AG08396 (cell line): ENCODE results near the gene TTF2.
A peak's percentile ranks its signal among the peaks of the same experiment; 100 is the strongest.

Source experiments
- DNase-seq: peaks from one replicate; pipeline ENCODE4 v3.0.0; 2012; ENCODE audit warnings: low spot score, mixed read lengths

The TTF2 gene

DNA sequence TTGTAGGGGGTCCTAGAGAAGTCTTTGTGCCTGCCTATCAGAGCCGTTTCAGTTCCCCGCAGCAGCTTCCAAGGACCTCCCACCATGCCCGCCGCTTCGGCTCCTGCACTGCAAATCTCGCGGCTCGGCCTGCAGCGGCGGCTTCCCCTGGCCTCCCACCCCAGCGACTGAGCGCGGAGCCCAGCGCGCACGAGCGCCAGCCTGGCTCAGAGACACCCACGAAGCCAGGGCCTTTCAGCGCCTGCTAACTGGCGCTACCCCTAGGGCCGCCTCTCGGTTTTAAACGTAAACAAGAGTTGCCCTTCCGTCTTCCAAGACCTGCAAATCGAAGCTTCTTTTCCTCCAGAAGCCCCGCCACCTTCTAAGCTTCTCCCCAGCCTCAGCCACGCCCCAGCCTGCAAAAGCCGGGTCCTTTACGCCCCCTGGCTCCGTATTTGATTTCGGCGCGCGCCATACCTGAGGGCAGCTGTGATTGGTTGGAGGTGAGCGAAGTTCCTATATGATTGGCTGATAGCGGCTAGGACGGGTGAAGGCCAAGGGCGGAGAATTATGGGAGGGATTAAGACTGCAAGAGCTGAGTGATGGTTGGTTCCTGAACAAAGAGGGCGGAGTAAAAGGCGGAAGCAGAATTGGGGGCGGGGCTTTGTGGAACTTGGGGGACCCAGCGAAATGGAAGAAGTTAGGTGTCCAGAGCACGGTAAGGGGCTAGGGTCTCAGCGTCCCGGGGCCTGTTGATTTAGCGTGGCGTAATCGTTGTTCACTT, at the start of gene TTF2:
Gene TTF2 (plus strand): TSS at position 649 of the 763 bp plus-strand sequence. CDS start 21 bp downstream, at position 670.
- peak; percentile 98 for DNase-seq

DNA sequence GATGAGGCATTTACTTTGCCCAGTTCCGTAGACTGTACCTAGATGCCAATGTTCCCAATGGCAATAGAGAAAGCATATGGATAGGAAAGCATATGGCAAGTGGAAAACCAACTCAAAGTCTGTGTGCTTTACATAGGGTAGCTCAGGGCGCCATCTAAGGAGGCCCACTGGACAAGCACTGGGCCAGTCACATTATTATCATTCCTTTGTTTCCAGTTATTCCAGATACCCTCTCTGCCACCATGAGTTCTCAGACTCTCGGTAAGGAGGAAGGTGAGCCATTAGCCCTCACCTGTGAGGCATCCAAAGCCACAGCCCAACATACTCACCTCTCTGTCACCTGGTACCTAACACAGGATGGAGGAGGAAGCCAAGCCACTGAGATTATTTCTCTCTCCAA, 48.8 kb upstream of the TTF2 start:
- no peak for DNase-seq

DNA sequence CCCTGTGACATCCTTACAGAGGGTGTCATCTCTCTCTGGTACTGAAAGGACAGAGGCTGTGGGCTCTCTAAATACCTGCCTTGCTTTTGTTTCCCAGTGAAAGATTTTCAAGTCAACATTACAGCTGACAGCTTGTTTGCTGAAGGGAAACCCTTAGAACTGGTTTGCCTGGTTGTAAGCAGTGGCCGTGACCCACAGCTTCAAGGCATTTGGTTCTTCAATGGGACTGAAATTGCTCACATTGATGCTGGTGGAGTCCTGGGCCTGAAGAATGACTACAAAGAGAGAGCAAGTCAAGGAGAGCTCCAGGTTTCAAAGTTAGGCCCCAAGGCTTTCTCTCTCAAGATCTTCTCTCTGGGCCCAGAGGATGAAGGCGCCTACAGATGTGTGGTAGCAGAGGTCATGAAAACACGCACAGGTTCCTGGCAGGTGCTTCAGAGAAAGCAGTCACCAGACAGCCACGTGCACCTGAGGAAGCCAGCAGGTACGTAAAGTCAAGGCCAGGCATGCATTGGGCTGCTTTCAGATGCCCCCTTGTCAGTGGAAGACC, 46.7 kb upstream of the TTF2 start:
- no peak for DNase-seq

DNA sequence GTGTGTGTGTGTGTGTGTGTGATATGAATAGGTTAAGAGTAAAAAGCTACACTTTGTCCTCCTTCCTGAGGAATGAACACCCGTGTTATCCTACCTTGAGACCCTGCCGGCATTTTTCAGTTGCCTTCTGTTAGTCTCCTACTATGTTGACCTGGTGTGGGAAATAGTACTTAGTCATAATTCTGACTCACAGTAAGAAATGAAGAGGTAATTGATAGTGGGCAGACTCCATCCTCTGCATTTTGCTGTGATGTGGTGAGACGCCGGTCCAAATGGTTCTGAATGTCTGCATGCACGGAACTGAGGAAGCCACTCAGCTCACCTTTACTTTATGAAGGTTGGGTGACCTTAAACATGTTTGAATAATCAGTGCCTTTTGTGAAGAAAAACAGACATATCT, 45.9 kb upstream of the TTF2 start:
- DNase-seq: no peak

DNA sequence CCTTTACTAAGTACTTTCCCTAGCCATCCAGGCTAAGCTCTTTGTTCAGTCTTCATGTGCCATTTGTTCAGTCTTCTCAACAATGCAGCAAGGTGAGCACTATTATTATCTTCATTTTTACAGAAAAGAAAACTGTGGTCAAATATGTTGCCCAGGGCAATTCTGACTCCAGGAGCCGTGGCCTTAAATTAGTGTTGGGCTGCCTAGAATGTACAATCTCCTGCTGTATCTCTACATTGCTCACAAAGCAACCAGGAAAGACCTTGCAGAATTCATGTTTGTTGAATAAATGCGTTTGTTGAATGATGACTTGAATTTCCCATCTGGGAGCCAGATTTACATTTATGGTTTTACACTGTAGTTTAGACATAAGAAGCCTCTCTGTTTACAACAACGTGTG, 44.4 kb upstream of the TTF2 start:
- no peak for DNase-seq

DNA sequence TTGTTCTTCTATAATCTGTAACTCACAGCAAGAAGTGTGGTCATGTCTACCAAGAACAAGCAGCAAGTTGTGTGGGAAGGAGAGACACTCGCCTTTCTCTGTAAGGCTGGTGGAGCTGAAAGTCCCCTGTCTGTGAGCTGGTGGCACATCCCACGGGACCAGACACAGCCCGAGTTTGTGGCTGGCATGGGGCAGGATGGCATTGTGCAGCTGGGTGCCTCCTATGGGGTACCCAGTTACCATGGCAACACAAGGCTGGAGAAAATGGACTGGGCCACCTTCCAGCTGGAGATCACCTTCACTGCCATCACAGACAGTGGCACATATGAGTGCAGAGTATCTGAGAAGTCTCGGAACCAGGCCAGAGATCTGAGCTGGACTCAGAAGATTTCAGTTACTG, 43.1 kb upstream of the TTF2 start:
- DNase-seq: no peak

DNA sequence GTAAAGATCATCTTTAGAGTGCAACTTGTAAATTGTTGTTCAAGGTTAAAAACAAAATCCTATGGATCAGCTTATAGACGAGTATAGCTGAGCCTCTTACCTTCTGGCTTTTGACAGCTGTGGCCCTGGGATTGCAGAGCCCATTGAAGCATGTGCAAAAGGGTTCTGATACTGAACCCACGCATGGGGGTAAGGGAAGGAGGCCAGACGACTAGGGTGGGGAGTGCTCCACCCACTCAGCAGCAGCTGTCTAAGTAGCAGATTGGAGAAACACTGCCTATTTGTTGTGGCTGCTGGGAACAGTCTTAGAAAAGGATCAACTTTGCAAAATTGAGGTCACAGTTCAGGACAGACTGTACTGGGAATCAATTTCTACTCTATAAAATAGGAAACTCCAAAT, 42.5 kb upstream of the TTF2 start:
- no peak for DNase-seq

DNA sequence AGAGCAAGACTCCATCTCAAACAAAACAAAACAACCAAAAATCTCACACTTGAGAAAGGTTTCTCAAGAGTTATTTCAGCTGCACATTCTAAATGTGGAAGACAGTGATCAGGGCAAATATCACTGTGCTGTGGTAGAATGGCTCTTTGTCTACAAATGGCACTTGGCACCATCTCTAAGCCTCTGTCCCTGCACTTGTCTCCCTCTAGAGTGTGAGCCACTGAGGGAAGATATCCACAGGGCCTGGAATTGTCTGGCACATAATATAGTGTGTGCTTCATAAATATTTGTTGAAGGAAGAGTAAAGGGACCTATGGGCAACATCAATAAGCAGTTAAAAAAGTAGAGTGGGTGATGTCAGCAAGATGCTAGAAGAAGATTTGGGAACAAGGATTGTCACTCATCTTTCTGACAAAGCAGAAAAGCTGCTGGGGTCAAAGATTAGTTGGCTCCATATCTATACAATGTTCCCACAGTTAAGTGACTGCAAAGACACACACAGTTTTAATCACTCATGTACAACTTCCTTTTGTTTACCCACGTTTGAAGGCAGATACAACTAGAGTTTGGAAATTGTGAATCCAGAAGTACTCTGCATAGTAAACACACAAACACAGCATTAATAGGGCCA, 39.5 kb upstream of the TTF2 start:
- no peak for DNase-seq

DNA sequence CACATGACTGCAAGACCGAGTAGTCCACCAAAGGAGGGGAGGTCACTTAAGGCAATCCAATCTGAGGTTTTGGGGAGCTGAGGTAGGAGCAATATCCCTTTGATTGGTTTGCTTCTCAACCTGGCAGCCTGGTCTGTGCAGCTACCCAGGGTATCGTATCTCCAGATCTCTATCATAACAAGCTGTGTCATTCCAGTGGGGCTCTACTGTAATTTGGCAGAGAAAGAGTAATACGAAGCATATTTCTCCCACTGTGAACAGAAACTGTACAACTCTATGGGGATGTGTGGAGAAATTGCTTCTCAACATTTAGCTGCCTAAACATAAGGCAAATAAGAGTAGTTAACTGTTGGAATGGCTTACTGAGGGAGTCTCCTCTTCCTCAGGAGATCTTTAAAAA, 38.0 kb upstream of the TTF2 start:
- DNase-seq: no peak

DNA sequence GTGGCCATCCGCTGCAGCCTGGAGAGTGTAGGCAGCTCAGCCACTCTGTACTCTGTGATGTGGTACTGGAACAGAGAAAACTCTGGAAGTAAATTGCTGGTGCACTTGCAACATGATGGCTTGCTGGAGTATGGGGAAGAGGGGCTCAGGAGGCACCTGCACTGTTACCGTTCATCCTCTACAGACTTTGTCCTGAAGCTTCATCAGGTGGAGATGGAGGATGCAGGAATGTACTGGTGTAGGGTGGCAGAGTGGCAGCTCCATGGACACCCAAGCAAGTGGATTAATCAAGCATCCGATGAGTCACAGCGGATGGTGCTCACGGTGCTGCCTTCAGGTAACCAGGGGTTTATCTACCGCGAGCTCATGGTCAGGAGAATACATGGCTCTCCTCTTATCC, 34.6 kb upstream of the TTF2 start:
- DNase-seq: no peak

DNA sequence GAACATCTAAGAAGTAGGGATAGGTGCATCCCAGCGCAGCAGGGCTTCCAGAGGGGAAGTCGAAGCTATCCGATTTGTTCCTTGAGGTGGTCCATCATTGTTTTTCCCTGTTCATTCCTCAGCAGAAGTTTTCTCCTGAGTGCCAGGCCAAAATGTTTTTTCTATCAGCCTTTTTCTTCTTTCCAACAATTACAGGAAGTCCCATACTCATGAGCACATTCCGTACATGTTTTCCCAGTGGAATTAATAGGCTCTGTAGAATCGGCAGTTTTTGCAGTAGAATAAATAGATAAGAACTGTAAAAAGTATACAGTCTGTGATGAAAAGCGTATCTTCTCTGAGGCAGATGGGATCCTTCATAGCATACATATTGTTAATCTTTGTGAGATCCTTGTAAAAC, 33.8 kb upstream of the TTF2 start:
- no peak for DNase-seq

DNA sequence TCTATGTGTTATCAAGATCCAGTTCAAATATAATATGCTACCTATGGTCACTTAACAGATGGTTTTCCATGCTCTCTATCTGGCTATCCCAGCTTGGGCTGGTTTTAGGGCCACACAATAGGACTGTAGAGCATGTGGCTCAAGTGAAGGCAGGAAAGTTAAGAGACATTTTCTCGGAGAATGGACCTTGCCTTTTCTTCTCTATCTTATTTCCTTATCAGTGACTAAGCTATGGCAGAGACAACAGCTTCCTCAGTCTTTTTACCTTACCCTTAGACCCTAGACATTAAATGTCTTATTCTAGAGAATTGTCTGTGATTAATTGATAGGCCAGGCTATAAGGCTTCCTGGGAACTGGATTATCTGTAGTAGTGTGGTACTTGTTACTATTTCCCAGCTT, 30.4 kb upstream of the TTF2 start:
- no peak for DNase-seq

DNA sequence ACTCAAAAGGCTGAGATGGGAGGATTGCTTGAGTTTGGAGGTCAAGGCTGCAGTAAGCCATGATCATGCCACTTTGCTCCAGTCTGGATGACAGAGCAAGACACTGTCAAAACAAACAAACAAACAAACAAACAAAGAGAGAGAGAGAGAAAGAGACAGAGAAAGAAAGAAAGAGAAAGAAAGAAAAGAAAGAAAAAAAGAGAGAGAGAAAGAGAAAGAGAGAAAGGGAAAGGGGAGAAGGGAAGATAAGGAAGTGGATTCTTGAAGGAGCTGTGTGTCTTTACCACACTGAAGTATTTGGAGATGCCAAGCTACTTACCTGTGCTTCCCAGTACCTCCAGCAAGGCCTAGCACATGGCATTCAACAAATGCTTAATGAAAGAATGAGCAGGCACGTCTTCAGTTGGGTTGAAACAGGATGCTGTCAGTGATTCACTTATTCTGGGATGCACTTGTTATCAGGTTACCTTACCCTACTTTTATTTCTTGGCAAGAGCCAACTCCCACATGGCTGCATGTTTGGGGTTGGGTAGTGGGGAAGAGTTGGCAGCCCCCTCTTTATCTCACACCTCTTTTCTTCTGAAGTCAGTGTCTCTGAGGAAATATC, 29.8 kb upstream of the TTF2 start:
- no peak for DNase-seq

DNA sequence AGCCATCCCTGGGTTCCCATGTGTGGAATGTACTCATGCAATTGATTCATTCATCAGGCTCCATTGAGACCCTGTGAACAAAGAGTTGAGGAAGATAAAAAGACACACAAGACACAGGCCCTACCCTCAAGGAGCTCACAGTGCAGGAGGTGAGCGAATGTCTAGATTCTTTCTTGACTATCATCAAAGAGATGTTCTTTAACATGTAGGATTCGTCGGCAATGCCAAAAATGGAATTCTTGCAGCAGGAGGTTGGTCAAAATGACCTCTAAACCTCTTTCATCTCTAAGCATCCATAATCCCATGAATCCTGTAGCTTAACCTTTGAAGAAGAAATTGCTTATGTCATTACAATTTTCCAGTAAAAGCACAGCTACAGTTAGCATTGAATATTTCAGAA, 27.9 kb upstream of the TTF2 start:
- DNase-seq: no peak

DNA sequence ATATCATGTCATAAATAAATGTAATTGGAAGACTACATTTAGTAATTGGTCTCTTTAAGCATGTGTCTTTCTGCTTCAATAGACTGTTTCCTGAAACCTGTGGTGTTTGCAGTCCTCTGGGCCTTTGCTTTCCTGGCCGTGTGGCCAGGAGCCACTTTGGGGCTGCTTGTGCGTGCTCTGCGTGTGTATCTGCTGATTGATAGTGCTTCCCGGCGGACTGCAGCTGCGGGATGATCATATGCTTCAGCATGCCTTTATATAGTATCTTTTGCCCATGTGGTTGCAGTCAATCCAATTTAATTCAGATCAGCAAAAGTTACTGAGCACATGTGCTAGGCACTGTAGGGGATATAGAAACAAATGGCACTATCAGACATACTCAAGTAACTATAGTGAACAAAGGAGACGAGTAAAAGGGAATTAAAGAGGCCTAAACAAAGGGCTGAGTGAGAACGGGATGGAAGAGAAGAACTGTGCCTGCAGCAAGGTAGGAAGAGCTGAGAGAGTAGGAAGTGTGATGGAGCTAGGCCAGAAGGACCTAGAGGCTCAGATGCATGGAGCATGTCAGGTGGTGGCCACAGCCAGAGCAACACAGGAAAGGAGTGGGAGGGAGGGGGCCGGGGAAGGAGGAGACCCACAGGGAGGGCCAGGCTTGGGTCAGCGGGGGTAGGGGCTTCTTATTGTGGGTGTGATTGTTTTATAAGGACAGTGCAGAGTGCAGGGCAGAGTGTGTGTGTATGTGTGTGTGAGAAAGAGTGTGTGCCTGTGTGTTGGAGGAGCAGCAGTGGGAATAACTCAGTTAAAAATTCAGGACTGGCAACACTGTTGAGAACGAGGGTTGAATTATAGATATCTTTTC, 27.2 kb upstream of the TTF2 start:
- DNase-seq: no peak

DNA sequence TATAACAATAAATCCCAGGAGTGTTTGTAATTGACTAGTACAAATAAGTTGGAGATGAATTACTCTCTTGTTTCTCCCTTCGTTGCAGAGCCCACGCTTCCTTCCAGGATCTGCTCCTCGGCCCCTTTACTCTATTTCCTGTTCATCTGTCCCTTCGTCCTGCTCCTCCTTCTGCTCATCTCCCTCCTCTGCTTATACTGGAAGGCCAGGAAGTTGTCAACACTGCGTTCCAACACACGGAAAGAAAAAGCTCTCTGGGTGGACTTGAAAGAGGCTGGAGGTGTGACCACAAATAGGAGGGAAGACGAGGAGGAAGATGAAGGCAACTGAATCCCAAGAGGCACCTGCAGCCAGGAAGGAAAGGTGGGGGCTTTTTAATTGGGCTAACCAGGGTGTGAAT, 26.4 kb upstream of the TTF2 start:
- DNase-seq: no peak

DNA sequence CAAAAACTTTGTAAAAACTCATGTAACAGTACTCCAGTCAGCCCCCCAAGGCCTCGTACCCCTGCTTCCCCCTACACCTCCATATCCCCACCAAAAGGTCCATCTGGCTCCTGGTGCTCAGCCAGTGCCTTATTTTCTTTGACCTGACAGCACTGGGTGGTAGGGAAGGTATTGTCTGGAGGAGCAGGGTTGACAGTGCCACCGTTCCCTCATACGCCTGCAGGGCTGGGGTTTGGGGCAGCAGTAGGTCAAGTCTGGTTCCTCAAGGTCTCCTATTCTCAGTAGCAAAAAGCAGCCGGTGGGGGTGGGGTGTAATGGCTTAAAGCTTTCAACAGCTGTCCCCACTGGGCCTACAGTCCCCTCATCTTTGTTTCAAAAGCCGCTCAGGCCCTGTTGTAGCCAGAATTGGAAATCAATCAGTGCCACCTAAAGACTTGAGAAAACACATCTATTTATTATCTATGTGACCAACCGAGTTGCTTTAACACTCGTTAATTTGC, 25.3 kb upstream of the TTF2 start:
- DNase-seq: no peak

DNA sequence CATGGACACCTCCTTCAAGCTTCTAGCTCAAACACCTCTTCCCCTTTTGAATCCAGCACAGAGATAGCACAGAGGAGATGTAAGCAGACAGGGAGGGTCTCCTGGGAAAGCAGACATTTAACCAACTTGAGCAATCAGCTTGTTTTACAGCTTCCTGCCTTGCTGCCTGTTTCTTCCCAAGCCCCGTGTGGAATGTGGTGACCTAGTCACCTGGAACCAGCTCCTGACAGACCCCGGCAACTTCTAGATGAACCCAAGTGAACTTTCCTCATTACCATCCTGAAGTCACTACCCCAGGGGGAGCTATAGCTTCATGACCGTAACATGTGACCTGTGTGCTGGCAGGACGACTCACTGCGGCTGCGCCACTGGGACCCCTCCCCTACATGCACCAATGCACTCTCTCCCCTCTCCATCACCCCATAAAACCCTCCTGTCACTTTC, 24.1 kb upstream of the TTF2 start:
- no peak for DNase-seq

DNA sequence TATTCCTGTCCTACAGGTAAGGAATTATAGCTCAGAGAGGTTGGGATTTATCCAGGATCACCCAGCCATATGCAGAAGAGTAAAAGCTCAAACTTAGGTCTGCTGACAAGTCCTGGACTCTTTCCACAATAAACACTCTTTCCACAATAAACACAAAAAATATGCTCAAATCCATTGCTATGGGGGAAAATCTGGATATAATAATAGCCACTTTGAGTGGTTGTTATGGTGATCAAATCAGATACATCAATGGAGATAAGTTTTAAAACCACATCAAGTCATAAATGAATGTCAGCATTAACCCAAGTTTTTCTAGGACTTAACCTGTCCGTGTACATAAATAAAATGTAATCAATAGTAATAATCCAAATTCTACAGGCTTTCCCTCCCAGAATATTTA, 22.3 kb upstream of the TTF2 start:
- no peak for DNase-seq

DNA sequence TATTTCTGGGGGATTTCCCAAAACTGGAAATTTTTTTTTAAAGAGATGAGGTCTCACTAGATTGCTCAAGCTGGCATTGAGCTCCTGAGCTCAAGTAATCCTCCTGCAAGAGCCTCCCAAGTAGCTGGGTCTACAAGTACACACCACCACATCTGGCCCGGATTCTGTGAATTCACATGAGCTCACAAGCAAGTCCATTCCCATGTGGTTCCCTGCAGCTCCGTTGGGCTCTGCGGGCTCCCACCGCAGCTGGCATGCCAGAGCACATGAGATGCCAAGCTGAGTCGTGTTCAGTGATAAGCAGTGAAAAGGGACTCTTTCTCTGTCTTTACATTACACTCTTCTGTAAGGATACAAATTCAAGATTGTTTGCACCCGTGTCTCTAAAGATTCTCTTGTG, 21.9 kb upstream of the TTF2 start:
- no peak for DNase-seq

DNA sequence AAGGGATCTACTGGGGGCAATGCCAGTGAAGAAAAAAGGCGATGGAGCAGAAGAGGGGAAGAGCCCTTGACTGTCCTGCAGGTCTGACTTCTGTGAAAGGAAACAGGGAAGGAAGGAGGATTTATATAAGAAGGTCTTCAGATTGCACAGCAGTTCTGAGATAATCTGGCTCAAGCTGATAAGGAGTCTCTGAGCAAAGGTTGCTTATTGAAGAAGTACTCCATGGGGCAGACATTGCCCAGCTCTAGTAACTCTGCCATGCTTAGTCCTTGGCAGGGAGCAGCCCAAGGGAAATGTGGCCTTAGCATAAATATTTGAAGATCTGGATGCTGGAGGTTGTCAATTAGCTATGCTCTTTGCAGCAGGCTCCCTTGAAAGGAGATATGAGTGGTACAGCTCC, 15.9 kb upstream of the TTF2 start:
- DNase-seq: no peak

DNA sequence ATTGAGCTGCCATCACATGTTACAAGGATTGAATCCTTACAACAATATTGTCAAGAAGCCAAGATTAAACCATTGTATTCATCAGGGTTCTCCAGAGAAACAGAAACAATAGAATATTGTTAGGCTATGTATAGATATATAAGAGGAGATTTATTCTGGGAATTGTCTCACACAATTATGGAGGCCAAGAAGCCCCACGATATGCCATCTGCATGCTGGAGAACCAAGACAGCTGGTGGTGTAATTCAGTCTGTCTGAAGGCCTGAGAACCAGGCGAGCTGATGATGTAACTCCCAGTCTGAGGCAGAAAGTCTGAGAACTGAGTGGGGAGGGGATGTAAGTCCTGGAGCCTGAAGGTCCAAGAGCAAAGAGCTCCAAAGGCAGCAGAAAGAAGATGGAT, 14.5 kb upstream of the TTF2 start:
- DNase-seq: no peak
